ENCODE results near the gene SLC25A45. TPM values are rescaled to one million over a fixed set of nuclear protein-coding genes. Genes with fewer than 3 reads are reported as not detected.
A peak's percentile ranks its signal among the peaks of the same experiment; 100 is the strongest.
"Not testable (repeated sequence)": the region's sequence is repeated elsewhere in the genome, so short reads cannot be mapped to it uniquely, and the experiment has no call there.

SLC25A45 gene
- total RNA-seq, 2 donors from 2014 or later = 6.1 to 9.6 TPM

DNA sequence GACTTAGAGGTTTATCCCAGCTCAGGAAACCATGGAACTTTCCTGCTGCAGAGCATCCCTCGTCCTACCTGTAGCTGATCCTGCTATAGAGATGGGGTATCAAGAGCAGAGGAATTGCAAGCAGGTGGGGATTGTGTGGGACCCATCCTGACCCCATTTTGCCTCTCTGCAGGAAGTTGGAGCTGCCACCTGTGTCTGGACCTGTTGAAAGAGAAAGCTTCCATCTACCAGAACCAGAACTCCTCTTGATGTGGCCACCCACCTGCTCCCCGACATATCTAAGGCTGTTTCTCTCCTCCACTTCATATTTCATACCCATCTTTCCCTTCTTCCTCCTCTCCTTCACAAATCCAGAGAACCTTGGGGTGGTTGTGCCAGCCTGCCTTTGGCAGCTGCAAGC lies 30.9 kb downstream of the SLC25A45 start:
- DNase-seq (ENCODE audit: low spot score) = no peak
- intact Hi-C loops (cut with DNase I) = no loop called here

DNA sequence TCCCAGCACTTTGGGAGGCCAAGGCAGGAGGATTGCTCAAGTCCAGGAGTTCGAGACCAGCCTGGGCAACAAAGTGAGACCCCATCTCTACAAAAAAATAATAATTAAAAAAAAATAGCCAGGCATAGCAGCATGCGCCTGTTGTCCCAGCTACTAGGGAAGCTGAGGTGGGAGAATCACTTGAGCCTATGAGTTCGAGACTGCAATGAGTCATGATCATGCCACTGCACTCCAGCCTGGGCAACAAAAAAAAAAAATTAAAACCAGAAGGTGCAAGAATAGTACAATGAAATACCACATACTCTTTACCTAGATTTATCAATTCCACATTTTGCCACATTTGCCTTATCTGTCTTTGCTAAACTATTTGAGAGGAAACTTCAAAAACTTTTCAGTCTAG lies 40.6 kb downstream of the SLC25A45 start:
- intact Hi-C loops (cut with DNase I) = no loop called here

DNA sequence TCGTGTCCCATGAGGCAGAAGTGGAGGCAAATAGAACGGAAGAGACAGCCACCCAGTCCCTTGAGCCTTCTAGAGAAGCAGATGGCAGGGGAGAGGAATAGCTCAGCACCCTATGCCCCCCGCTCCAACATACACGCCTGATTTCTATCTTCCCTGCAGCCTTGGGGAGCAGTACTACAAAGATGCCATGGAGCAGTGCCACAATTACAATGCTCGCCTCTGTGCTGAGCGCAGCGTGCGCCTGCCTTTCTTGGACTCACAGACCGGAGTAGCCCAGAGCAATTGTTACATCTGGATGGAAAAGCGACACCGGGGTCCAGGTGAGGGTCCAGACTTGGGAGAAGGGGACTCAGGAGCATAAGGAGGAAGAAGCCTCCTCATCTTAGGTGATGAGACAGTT lies 42.2 kb downstream of the SLC25A45 start:
- no peak for DNase-seq (ENCODE audit: low spot score)
- intact Hi-C loops (cut with DNase I) = no loop called here

More for the DNA sequence above, 40.6 kb downstream of the SLC25A45 start:
- DNase-seq (ENCODE audit: low spot score) = no peak

DNA sequence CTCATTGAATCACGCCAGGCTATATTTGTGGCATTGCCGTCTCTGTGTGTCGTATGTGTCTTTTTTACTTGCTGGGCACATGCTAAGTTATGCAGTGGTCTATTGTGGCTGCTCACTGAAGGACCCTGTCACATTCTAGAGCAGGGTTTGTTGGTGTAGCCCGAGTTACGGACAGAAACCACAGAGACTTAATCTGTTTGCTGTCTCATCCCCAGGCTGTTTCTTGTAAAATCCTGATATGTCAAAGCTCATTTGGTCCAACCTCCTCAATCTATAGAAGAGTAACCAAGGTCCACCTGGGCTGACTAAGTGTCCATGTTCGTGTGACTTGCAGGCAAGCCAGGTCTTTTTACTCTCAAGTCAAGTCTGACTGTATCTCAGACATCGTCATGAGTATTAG lies 43.8 kb downstream of the SLC25A45 start:
- intact Hi-C loops (cut with DNase I) = no loop called here
- DNase-seq (ENCODE audit: low spot score) = no peak

DNA sequence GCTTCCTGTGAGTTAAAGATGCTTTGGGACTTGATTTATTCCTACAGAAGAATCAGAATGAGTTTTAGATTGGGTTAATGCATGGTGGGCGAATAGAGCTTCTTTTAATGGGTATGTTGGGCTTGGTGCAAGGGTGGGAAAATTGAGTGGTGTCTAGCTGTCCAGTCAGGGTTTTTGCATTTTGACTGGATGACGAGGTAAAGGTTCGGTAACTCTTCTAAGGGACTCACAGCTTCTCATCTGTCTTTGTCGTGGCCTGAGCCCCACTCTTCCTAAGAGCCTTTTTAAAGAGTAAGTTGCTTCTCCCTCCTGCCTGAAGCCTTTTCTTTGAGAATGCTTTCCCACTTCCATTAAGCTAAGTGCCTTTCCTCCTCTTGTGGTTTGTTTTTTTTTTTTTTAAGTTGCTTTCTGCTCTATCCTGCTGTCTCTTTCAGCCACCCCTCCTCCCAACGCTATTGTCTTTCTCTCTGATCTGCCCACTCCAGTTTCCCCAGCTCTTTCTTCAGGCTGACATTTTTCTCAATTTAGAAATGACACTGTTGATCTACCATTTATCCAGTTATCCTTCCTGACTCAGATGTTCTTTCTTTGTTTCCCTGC lies 47.6 kb downstream of the SLC25A45 start:
- intact Hi-C loops (cut with DNase I) = no loop called here
- no peak for DNase-seq (ENCODE audit: low spot score)

DNA sequence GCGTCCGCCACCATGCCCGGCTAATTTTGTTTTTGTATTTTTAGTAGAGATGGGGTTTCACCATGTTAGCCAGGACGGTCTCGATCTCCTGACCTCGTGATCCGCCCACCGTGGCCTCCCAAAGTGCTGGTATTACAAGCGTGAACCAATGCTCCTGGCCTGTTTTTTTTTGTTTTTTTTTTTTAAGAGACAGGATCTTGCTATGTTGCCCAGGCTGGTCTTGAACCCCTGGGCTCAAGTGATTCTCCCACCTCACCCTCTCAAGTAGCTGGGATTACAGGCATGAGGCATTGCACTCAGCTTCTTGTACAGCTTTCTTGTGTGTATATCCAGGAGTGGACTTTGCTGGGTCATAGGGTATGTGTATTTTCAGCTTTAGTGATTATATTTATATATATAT lies 49.9 kb downstream of the SLC25A45 start:
- DNase-seq (ENCODE audit: low spot score); intact Hi-C loops (cut with DNase I): not testable (repeated sequence)

DNA sequence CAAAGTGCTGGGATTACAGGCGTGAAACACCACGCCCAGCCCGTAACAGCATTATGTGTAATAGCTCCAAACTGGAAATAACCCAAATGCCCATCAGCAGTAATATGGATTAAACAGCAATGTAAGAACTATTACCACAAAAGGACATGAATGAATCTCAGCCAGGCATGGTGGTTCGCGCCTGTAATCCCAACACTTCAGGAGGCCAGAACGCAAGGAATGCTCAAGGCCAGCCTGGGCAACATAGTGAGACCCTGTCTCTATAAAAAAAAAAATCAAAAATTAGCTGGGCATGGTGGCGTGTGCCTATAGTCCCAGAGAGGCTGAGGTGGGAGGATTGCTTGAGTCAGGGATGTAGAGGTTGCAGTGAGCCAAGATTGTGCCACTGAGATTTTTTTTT lies 51.9 kb downstream of the SLC25A45 start:
- no peak for DNase-seq (ENCODE audit: low spot score)
- intact Hi-C loops (cut with DNase I) = no loop called here

DNA sequence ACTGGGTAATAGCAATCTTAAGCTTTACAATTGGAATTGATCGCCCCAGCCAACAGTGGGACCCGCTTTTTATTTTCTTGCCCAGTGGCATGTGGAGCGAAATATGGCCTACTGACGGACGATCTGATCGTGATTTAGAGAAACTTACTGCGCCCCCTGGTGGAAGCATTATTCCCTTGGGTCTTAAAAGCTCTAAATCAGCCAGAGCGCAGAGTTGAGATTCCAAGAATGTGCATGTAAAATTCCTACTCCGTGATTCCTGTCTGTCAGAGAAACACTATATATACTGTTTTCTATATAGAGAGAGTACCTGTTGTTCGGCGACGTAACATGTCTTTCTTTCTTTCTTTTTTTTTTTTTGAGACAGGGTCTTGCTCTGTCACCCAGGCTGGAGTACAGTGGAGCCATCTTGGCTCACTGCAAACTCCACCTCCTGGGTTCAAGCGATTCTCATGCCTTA lies 52.5 kb downstream of the SLC25A45 start:
- peak; percentile 87 for DNase-seq (ENCODE audit: low spot score)
- intact Hi-C loops (cut with DNase I) = no loop called here

DNA sequence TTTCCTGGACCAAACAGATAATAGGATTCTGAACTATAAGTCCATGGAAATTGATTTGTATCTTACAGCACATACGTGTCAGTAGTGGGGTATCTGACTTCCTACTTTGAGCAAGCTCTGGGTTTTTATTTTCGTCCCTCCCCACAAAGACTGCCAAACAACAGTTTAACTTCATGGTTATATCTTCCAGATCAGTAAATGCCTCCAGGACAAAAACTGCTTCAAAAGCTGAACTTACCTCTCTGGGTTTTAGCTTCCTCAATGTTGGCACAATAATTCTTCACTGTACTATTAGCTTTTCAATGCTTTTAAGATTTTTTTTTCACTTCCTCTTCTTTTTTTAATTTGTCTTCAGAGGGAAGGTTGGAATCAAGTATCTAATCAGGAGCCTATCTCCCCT lies 53.0 kb downstream of the SLC25A45 start:
- intact Hi-C loops (cut with DNase I) = no loop called here
- DNase-seq (ENCODE audit: low spot score) = no peak

DNA sequence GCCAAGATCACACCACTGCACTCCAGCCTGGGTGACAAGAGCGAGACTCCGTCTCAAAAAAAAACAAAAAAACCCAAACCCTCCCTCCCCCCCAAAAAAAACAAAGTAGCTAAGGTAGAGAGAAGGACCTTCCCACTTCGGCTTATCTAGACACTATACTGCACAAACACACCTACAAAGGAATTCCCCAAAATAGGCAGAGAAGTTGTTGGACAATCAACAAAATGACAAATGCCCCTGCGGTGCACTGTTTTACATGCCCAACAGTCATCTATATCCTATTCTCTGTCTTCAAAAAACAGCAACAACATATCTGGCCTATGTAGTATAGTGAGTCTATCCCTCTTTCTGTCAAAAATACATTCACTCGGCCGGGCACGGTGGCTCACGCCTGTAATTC lies 55.4 kb downstream of the SLC25A45 start:
- intact Hi-C loops (cut with DNase I) = no loop called here
- DNase-seq (ENCODE audit: low spot score) = no peak

DNA sequence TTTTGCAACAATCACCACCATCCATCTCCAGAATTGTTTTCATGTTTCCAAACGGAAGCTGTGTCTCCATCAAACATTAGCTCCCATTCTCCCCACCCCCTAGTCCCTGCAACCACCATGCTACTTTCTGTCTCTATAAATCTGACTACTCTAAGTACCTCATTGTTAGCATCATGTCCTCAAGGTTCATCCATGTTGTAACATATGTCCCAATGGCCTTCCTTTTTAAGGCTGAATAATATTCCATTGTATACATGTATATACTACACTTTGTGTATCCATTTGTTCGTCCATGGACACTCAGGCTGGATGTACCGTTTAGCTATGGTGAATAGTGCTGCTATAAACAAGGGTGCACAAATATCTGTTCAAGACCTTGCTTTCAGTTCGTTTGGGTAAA lies 57.0 kb downstream of the SLC25A45 start:
- intact Hi-C loops (cut with DNase I) = no loop called here
- DNase-seq (ENCODE audit: low spot score) = no peak

Other genes starting within 250 kb of the SLC25A45 start
- gene SYVN1, start 248.1 kb downstream of the SLC25A45 start, total RNA-seq = 10 to 100 TPM; 52.7 to 57.0 TPM
- gene SPDYC, start 212.4 kb downstream of the SLC25A45 start, total RNA-seq = not detected
- 100 to 1,000 TPM; 142 to 144 TPM for gene CAPN1, start 200.7 kb downstream of the SLC25A45 start, total RNA-seq
- gene POLA2, start 120.7 kb downstream of the SLC25A45 start, total RNA-seq = 1 to 10 TPM; 6.0 to 6.1 TPM
- 10 to 100 TPM; 15.7 to 16.2 TPM for gene CDC42EP2, start 67.8 kb downstream of the SLC25A45 start, total RNA-seq
- gene DPF2, start 48.8 kb downstream of the SLC25A45 start, total RNA-seq = 10 to 100 TPM; 38.2 to 55.6 TPM
- not detected for gene TIGD3, start 27.9 kb downstream of the SLC25A45 start, total RNA-seq
- gene FRMD8, start 4.0 kb upstream of the SLC25A45 start, total RNA-seq = 10 to 100 TPM; 19.0 to 20.7 TPM
- gene NEAT1, start 40.2 kb upstream of the SLC25A45 start, total RNA-seq = 1,000 to 10,000 TPM in 1 of 2 donors, 100 to 1,000 TPM in 1; 742 to 1,004 TPM
- gene MALAT1, start 116.4 kb upstream of the SLC25A45 start, total RNA-seq = 1,000 to 10,000 TPM; 9,235 to 9,828 TPM
- gene SCYL1, start 142.4 kb upstream of the SLC25A45 start, total RNA-seq = 10 to 100 TPM; 66.3 to 74.3 TPM
- gene LTBP3, start 175.7 kb upstream of the SLC25A45 start, total RNA-seq = 100 to 1,000 TPM; 127 to 196 TPM
- 10 to 100 TPM; 29.2 to 29.5 TPM for gene ZNRD2, start 187.8 kb upstream of the SLC25A45 start, total RNA-seq
- 10 to 100 TPM; 43.3 to 53.0 TPM for gene FAM89B, start 189.9 kb upstream of the SLC25A45 start, total RNA-seq
- 100 to 1,000 TPM; 190 to 223 TPM for gene EHBP1L1, start 193.4 kb upstream of the SLC25A45 start, total RNA-seq
- under 1 TPM; 0.65 to 0.71 TPM for gene KCNK7, start 213.2 kb upstream of the SLC25A45 start, total RNA-seq
- 10 to 100 TPM; 39.1 to 46.3 TPM for gene MAP3K11, start 231.6 kb upstream of the SLC25A45 start, total RNA-seq
- gene PCNX3, start 233.1 kb upstream of the SLC25A45 start, total RNA-seq = 10 to 100 TPM; 21.3 to 22.6 TPM

Measured in posterior vena cava (tissue), 2 donors.